Vagina (tissue), 2 donors: ENCODE measurements around the gene CLIC5.

Experiments used
- CTCF ChIP-seq, 3 experiments: fragments of 450-650 bp in 2 of 3; fragments of 200-600 bp in 1 of 3; sonication (generic) in 1 of 3; IDR thresholded peaks; one replicate each; pipeline ENCODE4 v1.5.1; 2017 to 2019; ENCODE audit warnings: antibody characterized with exemption in 3 of 3, mild to moderate bottlenecking in 2 of 3, moderate library complexity in 2 of 3
- POLR2A ChIP-seq, 2 donors: fragments of 450-650 bp; IDR thresholded peaks; one replicate each; pipeline ENCODE4 v1.6.1; 2017; ENCODE audit warnings: antibody characterized with exemption in 2 of 2, mild to moderate bottlenecking in 2 of 2, moderate library complexity in 2 of 2
- POLR2AphosphoS5 ChIP-seq, 2 donors: sonication (generic); formaldehyde crosslinking; IDR thresholded peaks; one replicate each; pipeline ENCODE4 v1.9.0; 2017; ENCODE audit warnings: antibody characterized with exemption in 2 of 2, mild to moderate bottlenecking in 2 of 2, low read depth in 1 of 2; ENCODE audit not compliant: insufficient read depth in 1 of 2

GRCh38 chr6:45854149-45854742 is 161.4 kb downstream of the CLIC5 start:
- TF ChIP-seq CTCF (IDR thresholded peaks at IDR 0.05) (no peak), POLR2A (IDR thresholded peaks at IDR 0.05) (no peak), POLR2AphosphoS5 (IDR thresholded peaks at IDR 0.05; ENCODE audit: insufficient read depth in 1 of 2, low read depth in 1 of 2) (no peak)
